Dermis microvascular lymphatic vessel endothelial cell (primary cell): ENCODE measurements around the gene KLHDC10. TPM values are rescaled to one million over a fixed set of nuclear protein-coding genes. Genes with fewer than 3 reads are reported as not detected.
"Not testable (repeated sequence)": the region's sequence is repeated elsewhere in the genome, so short reads cannot be mapped to it uniquely, and the experiment has no call there.

ENCODE experiments used
- DNase-seq, 2 donors: peaks; one replicate each; pipeline versions ENCODE4 v3.0.0 to v3.0.0-alpha.2; 2010; ENCODE audit warnings: low read depth in 2 of 2
- total RNA-seq: library from RNA; depleted of rRNA; stranded (reverse); fragments of >200 nt; gene quantifications from 2 replicates; pipeline ENCODE4 v1.2.1, GENCODE V29; 2014

KLHDC10 gene
- total RNA-seq, 1 donor from 2014 or later = 24.8 TPM

DNA sequence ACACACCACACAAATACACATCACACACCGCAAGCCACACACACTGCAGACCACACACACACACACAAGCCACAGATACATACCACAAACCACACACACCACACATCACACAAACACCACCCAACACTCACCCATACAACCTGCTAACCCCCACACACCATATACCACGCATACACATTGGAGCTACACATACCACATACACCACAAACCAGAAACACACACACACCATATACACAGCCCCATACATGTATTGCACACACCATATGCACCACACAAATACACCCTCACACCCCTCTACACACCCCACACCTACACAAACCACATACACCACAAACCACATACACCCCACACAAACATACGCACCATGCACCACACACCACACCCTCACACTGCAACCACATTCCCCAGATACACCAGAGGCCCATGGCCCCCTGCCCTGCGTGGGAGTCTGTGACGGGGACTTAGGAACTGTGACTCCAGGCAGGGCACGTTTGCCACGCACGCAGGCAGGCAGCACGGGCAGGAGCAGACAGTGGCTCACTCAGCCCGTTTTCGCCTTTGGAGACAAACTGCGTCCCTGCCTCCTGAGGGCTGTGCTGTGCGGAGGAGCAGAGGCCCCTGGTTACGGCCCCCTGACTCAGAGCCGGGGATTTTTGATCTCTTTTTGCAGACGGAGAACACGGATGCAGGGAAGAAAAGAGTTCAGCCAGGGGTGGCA, 82.3 kb downstream of the KLHDC10 start:
- DNase-seq = no peak

DNA sequence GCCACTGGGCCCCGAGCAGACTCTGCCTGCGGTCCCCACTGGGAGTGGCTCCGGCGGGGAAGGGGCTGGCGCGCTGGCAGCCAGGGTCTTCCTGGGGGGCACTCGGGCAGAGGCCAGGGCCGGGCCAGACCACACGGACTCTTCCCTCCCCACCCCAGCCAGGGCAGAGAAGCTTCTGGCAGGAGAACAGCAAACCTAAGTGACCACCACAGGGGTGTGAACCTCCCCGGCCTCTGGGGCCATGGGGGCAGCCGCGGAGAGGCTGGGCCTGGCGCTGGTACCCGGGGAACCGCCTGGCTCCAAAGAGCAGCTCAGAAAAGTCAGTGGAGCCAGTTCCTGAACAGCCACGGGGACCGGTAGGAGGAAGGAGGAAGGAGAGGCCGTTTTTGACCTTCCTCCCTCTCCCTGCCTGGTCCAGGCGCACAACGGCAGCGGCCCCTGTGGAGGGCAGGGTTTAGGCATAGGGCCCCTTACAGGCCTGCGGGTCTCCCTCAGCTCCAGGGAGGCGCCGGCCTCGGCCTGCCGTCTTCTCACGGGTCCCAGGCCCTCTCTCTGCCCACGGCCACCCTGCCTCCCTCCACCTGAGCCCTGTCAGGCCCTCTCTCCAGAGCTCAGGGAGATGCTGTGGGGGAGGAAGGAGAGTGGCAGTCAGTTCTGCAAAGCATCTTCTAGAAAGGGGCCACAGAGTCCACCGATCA, 83.0 kb downstream of the KLHDC10 start:
- DNase-seq = no peak

DNA sequence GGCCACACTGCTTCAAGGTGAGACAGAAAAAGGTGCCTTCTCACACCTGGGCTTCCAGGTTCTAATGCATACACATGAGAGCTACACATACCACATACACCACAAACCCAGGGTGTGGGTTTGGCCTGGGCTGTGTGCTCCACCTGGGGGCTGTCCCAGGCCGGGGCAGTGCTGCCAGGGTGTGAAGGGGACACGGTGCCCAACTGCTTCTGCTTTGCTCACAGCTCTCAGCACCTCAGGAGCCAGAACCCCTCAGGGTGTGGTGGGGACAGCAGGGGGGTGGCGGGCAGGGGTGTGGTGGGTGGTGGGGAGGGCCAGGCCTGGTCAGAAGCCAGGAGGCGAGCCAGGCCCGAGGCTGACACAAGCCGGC, 83.8 kb downstream of the KLHDC10 start:
- no peak for DNase-seq

- DNase-seq = no peak
Observed at GRCh38 chr7:130154501-130155317, 84.4 kb downstream of the KLHDC10 start.

DNA sequence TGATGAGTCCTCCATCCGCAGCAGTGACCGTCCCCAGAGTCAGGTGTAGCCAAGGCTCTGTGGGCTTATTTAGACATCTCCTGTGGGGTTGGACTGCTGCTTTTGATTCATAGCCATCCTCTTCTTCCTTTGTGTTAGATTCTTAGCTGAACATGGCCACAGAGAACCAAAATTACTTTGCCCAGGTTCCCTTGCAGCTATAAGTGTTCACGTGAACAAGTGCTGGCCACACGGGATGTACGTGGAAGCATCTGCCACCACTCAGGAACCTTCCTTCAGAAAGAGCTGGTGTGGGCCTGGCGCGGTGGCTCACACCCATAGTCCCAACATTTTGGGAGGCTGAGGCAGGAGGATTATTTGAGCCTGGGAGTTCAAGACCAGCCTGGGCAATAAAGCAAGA, 85.8 kb downstream of the KLHDC10 start:
- DNase-seq = no peak

GRCh38 chr7:130157700-130158099, 87.4 kb downstream of the KLHDC10 start:
- DNase-seq = no peak

- no peak for DNase-seq
Observed at GRCh38 chr7:130160023-130160422, 89.7 kb downstream of the KLHDC10 start.

- DNase-seq = no peak
Observed at GRCh38 chr7:130160455-130160854, 90.1 kb downstream of the KLHDC10 start.

- DNase-seq = no peak
Observed at GRCh38 chr7:130162196-130162595, 91.9 kb downstream of the KLHDC10 start.

DNA sequence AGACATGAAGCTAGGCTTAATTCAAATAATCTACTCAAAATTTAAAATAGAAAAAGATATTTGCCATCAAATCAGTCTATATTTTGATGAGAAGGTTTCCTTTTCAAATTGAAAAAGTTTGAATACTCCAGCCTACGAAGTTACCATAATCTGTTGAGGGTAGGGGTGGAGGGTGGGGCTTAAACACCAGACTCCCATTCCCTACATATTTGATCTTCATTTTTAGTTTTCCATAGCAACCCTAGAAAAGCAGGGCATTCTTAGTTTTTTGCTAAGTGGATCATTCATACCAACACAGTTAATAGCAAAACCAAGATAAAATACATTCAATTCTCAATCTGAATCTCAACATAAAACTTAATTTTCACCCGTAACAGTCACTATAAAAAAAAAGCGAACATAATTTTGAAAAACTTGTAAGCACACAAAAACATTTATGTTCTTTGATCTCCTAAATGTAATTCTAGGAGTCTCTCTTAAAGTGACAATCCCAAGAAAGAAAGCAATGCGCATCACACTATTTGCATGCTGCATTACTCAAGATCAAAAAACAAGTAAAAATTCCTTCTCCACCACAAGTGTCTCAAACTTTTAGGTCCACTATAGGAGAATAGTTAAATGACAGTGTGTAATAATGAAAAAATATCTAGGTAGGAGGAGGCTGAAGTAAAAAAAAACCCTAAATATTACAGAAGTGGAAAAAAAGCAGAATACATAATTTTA, 104.1 kb downstream of the KLHDC10 start:
- no peak for DNase-seq

- no peak for DNase-seq
Observed at GRCh38 chr7:130178251-130178650, 107.9 kb downstream of the KLHDC10 start.

- DNase-seq = no peak
Observed at GRCh38 chr7:130179631-130180030, 109.3 kb downstream of the KLHDC10 start.

DNA sequence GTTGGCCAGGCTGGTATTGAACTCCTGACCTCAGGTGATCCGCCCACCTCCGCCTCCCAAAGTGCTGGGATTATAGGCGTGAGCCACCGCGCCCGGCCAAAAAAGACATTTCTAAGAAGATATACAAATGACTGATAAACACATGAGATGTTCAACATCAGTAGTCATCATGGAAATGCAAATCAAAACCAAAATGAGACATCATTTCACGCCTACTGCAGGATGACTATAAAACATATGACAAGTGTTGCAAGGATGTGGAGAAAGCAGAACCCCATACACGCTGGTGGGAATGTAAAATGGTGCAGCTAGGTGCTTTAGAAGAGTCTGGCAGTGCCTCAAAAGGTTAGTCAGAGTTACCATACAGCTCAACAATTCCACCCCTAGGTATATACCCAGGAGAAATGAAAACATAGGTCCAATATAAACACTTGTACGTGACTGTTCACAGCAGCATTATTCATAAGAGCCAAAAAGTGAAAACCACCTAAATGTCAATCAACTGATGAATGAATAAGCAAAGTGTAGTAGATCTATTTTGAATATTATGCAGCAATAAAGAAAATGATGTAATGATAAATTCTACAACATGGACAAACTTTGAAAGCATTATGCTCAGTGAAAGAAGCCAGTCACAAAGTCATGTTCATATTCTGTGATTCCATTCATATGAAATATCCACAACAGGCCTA, 110.4 kb downstream of the KLHDC10 start:
- no peak for DNase-seq

DNA sequence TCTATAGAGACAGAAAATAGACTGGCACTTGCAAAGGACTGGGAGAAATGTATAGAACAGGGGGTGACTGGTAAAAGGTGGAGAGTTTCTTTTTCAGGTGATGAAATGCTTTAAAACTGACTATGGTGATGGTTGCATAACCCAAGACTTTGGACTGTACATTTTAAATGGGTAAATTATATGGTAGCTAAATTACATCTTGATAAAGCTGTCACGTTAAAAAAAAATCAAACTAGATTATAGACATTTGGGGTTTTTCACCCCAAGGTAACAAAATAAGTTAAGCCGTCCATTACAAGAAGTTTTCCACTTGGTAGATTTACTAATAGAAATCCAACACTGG, 110.9 kb downstream of the KLHDC10 start:
- no peak for DNase-seq

DNA sequence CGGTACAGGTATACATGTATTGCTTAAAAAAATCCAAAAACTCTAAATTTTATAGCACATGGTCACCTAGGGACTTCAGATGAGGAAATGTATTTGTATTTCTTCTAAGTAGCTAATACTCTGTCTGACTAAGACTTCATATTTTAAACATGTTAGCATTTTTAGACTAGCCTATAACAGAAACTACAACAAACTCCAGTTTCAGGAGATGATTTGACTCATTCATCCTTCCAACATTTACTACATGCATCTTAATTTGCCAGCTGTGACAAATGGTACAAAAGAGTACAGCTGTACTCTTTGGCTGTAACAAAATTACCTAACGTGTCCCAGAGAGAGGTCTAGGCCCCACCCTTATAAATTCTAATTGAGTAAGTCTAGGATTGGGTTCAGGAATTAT, 112.7 kb downstream of the KLHDC10 start:
- DNase-seq = no peak

DNA sequence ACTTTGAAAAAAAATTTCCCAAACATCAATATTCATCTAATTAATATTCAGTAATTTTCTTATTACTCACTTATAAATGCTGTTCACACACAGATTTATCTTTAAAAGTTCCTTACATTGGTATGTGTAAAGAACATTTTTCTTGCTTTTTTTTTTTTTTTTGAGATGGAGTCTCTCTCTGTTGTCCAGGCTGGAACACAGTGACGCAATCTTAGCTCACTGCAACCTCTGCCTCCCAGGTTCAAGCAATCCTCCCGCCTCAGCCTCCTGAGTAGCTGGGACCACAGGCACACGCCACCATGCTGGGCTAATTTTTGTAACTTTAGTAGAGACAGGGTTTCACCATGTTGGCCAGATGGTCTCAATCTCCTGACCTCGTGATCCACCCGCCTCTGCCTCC, 114.0 kb downstream of the KLHDC10 start:
- not testable (repeated sequence) for DNase-seq

Other genes with a start within 250 kb of the KLHDC10 start
- 43.4 and 45.6 TPM in 2 replicates for gene UBE2H, start 117.6 kb upstream of the KLHDC10 start, total RNA-seq
- gene ZC3HC1, start 19.2 kb upstream of the KLHDC10 start, total RNA-seq = 12.9 and 13.6 TPM in 2 replicates
- gene TMEM209, start 134.9 kb downstream of the KLHDC10 start, total RNA-seq = 4.2 and 5.7 TPM in 2 replicates
- not detected in 2 replicates for gene SSMEM1, start 137.3 kb downstream of the KLHDC10 start, total RNA-seq
- not detected in 2 replicates for gene CPA2, start 196.3 kb downstream of the KLHDC10 start, total RNA-seq
- not detected in 2 replicates for gene CPA4, start 222.6 kb downstream of the KLHDC10 start, total RNA-seq